HEK293 (cell line): ENCODE data around the gene RASGRP1.

Experiments
- CTCF ChIA-PET: fragments of 350-600 bp; formaldehyde crosslinking; extraction: SDS; loops from one replicate; lab custom pipeline; 2021; ENCODE audit warnings: antibody characterized with exemption; lab: Yijun Ruan, JAX
- POLR2A ChIA-PET: fragments of 300-600 bp; formaldehyde crosslinking; extraction: SDS; loops from one replicate; lab custom pipeline; 2020; ENCODE audit warnings: antibody characterized with exemption, inconsistent platforms; lab: Yijun Ruan, JAX
- H3K27ac ChIP-seq: fragments of 200-500 bp; sonication (Bioruptor generic); 2 replicates; pipeline ENCODE4 v1.5.1; 2014; ENCODE audit warnings: low read depth, low read length, control low read depth, inconsistent platforms; ENCODE audit errors: extremely low read depth
- H3K36me3 ChIP-seq, 2 experiments: fragments of 200-500 bp in 1 of 2; sonication (Bioruptor generic) in 1 of 2; 1 replicate in 1 of 2; 2 replicates in 1 of 2; pipeline ENCODE4 v1.5.1; 2014 to 2017; ENCODE audit warnings: inconsistent platforms in 2 of 2, low read length in 2 of 2; ENCODE audit not compliant: control insufficient read depth in 2 of 2, insufficient read depth in 1 of 2
- H3K4me1 ChIP-seq: fragments of 200-500 bp; sonication (Bioruptor generic); 2 replicates; pipeline ENCODE4 v1.5.1; 2014; ENCODE audit warnings: mild to moderate bottlenecking, low read length, inconsistent platforms; ENCODE audit not compliant: control insufficient read depth, insufficient read depth
- H3K4me3 ChIP-seq: 2 replicates; pipeline ENCODE4 v1.5.1; 2011; ENCODE audit warnings: low read depth, mild to moderate bottlenecking, control low read depth, low read length, moderate library complexity
- H3K9me3 ChIP-seq: fragments of 200-500 bp; sonication (Bioruptor generic); 2 replicates; pipeline ENCODE4 v1.5.1; 2014; ENCODE audit warnings: low read depth, low read length, inconsistent platforms; ENCODE audit not compliant: control insufficient read depth, insufficient read depth
- HOXC10 ChIP-seq: sonication (generic); formaldehyde crosslinking; IDR thresholded peaks from 2 replicates; pipeline ENCODE4 v1.8.1; 2023; ENCODE audit warnings: mild to moderate bottlenecking, missing genetic modification reagents
- PBX3 ChIP-seq: sonication (generic); formaldehyde crosslinking; IDR thresholded peaks from 2 replicates; pipeline ENCODE4 v1.8.1; 2022; ENCODE audit warnings: mild to moderate bottlenecking, moderate library complexity, missing genetic modification reagents
- PRDM1 ChIP-seq: fragments of 450-650 bp; formaldehyde crosslinking; IDR thresholded peaks from 2 replicates; pipeline ENCODE4; 2016; ENCODE audit warnings: missing biosample characterization, missing genetic modification characterization
- PRDM2 ChIP-seq: fragments of 450-650 bp; formaldehyde crosslinking; IDR thresholded peaks from 2 replicates; pipeline ENCODE4 v1.5.1; 2016; ENCODE audit warnings: missing biosample characterization, missing genetic modification characterization, borderline replicate concordance
- SP3 ChIP-seq: fragments of 450-650 bp; formaldehyde crosslinking; IDR thresholded peaks from 2 replicates; pipeline ENCODE4 v1.5.1; 2016; ENCODE audit warnings: missing biosample characterization, missing genetic modification characterization
- TCF7L2 ChIP-seq: IDR thresholded peaks from 2 replicates; pipeline ENCODE4 v1.6.1; 2011; ENCODE audit warnings: low read depth, mild to moderate bottlenecking, inconsistent platforms, low read length, moderate library complexity, borderline replicate concordance
- YY1 ChIP-seq: fragments of 450-650 bp; formaldehyde crosslinking; IDR thresholded peaks from 2 replicates; pipeline ENCODE4 v1.5.1; 2018; ENCODE audit warnings: missing biosample characterization, missing genetic modification characterization
- ZBTB44 ChIP-seq: fragments of 450-650 bp; IDR thresholded peaks from 2 replicates; pipeline ENCODE4 v1.5.1; 2018; ENCODE audit warnings: missing biosample characterization, mild to moderate bottlenecking, missing genetic modification characterization
- ZBTB8A ChIP-seq: fragments of 450-650 bp; formaldehyde crosslinking; IDR thresholded peaks from 2 replicates; pipeline ENCODE4 v1.5.1; 2016; ENCODE audit warnings: missing biosample characterization, missing genetic modification characterization
- ZFP41 ChIP-seq: fragments of 450-650 bp; formaldehyde crosslinking; IDR thresholded peaks from 2 replicates; pipeline ENCODE4 v1.5.1; 2016; ENCODE audit warnings: missing biosample characterization, missing genetic modification characterization, borderline replicate concordance
- ZNF157 ChIP-seq: fragments of 450-650 bp; formaldehyde crosslinking; IDR thresholded peaks from 2 replicates; pipeline ENCODE4 v1.5.1; 2016; ENCODE audit warnings: missing biosample characterization, missing genetic modification characterization
- ZNF23 ChIP-seq: fragments of 450-650 bp; formaldehyde crosslinking; IDR thresholded peaks from 2 replicates; pipeline ENCODE4 v1.5.1; 2016; ENCODE audit warnings: missing biosample characterization, missing genetic modification characterization, borderline replicate concordance
- ZNF248 ChIP-seq: fragments of 450-650 bp; formaldehyde crosslinking; IDR thresholded peaks from 2 replicates; pipeline ENCODE4 v1.5.1; 2017; ENCODE audit warnings: missing biosample characterization, missing genetic modification characterization
- ZNF449 ChIP-seq: fragments of 450-650 bp; formaldehyde crosslinking; IDR thresholded peaks from 2 replicates; pipeline ENCODE4 v1.5.1; 2017; ENCODE audit warnings: missing biosample characterization, mild to moderate bottlenecking, missing genetic modification characterization, moderate library complexity
- ZNF488 ChIP-seq: fragments of 450-650 bp; formaldehyde crosslinking; IDR thresholded peaks from 2 replicates; pipeline ENCODE4 v1.5.1; 2016; ENCODE audit warnings: missing biosample characterization, missing genetic modification characterization
- ZNF530 ChIP-seq: fragments of 450-650 bp; formaldehyde crosslinking; IDR thresholded peaks from 2 replicates; pipeline ENCODE4 v1.5.1; 2016; ENCODE audit warnings: low read depth, missing biosample characterization, missing genetic modification characterization
- ZNF548 ChIP-seq: fragments of 450-650 bp; formaldehyde crosslinking; IDR thresholded peaks from 2 replicates; pipeline ENCODE4 v1.5.1; 2016; ENCODE audit warnings: missing biosample characterization, missing genetic modification characterization
- ZNF843 ChIP-seq: fragments of 450-650 bp; formaldehyde crosslinking; IDR thresholded peaks from 2 replicates; pipeline ENCODE4 v1.5.1; 2016; ENCODE audit warnings: missing biosample characterization, missing genetic modification characterization

The RASGRP1 gene

GRCh38 chr15:38610748-38611147 lies 46.1 kb upstream of the RASGRP1 start:
- ChIA-PET POLR2A (no interaction called here), CTCF (no interaction called here)
- Histone ChIP-seq H3K36me3 (no peaks in the 10 kb centered on the region), H3K9me3 (no peaks in the 10 kb centered on the region), H3K4me3 (no peak overlapping the region), H3K4me1 (no peaks in the 10 kb centered on the region)
- TF ChIP-seq ZNF449 (tag by site-specific recombination), result no peak
- TF ChIP-seq ZBTB44 (tag by site-specific recombination), result peak; percentile 66; the same call in 1 of the 2 replicates
- no peak for TF ChIP-seq TCF7L2
- TF ChIP-seq ZNF248, result no peak
- TF ChIP-seq PRDM1, result no peak
- no peak for TF ChIP-seq ZNF548 (tag by site-specific recombination)
- TF ChIP-seq, all 188 proteins: peak for 1
- no peak overlapping the region for H3K27ac ChIP-seq

GRCh38 chr15:38609097-38609738 lies 44.6 kb upstream of the RASGRP1 start:
- Histone ChIP-seq H3K4me3 (no peak overlapping the region), H3K27ac (no peak overlapping the region), H3K9me3 (no peaks in the 10 kb centered on the region), H3K4me1 (no peaks in the 10 kb centered on the region), H3K36me3 (no peaks in the 10 kb centered on the region)
- no peak for TF ChIP-seq ZNF530
- TF ChIP-seq ZNF157 (tag by site-specific recombination), result no peak
- no peak for TF ChIP-seq ZFP41 (tag by site-specific recombination)
- TF ChIP-seq ZNF23 (tag by site-specific recombination), result no peak
- TF ChIP-seq HOXC10, result no peak
- no peak for TF ChIP-seq SP3 (tag by site-specific recombination)
- TF ChIP-seq PRDM2 (tag by site-specific recombination), result no peak
- no peak for TF ChIP-seq PBX3 (CRISPR knock-in tag)
- TF ChIP-seq ZNF488 (tag by site-specific recombination), result no peak
- TF ChIP-seq ZNF843 (tag by site-specific recombination), result no peak
- TF ChIP-seq YY1 (tag by site-specific recombination), result no peak
- no peak for TF ChIP-seq ZBTB8A (tag by site-specific recombination)
- CTCF ChIA-PET, result interaction anchor here (0.6 to 1.2 kb wide), 3 partner anchors 9 to 45 kb away, joined by 3 read pairs; partner anchors contain the start of gene RASGRP1
- POLR2A ChIA-PET, result no interaction called here
